Measurements from ENCODE around the gene CA12. TPM values are rescaled to one million over a fixed set of nuclear protein-coding genes. Genes with fewer than 3 reads are reported as not detected.

CA12 gene
- total and polyA plus RNA-seq, 9 of the 15 experiments (the other 6 are each of a cell fraction or from before 2014, with no cell fraction given) = 0.01 to 0.78 (median 0.15) TPM; not detected in 1

DNA sequence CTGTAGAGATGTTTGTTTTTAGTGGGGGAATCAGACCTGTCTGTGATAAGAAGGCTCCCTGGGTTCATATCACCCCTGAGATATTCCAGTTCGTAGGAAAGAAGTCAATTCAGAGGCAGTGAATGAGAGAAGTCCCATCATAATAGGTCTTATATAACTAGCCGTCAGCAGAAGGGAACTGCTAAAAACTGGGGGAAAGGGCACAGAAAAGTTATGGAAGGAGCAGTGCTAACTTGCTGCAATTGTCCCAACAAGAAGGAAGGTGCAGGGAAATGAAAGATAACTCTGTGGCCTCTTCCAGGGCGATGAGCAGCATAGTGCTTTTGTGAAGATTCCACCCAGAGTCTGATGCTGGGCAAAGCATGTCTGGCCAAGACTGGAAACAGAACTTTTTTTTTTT is 9.0 kb upstream of the CA12 start (continued):
- TF ChIP-seq HSF4 (CRISPR knock-in tag; IDR thresholded peaks at IDR 0.05; ENCODE audit: borderline replicate concordance) (no peak), SP2 (IDR thresholded peaks at IDR 0.05; ENCODE audit: extremely low read depth, low read depth, low read length, poor library complexity, severe bottlenecking) (no peak), TAF7 (tag; IDR thresholded peaks at IDR 0.05) (peak; percentile 41; the same call in 1 of the 2 replicates), ZNF197 (CRISPR knock-in tag; IDR thresholded peaks at IDR 0.05; ENCODE audit: low read depth) (peak; percentile 44; the same call in 1 of the 2 replicates), SMARCA5 (IDR thresholded peaks at IDR 0.05) (no peak), PML (IDR thresholded peaks at IDR 0.05; ENCODE audit: low read length) (no peak), KAT2B (IDR thresholded peaks at IDR 0.05; ENCODE audit: low read depth, low read length) (no peak), BCOR (IDR thresholded peaks at IDR 0.05) (no peak), BRF1 (IDR thresholded peaks at IDR 0.05; ENCODE audit: borderline replicate concordance, extremely low read depth, insufficient read length) (no peak), SAFB (IDR thresholded peaks at IDR 0.05; ENCODE audit: borderline replicate concordance, low read depth, low read length) (no peak), ZNF766 (CRISPR knock-in tag; conservative IDR thresholded peaks at IDR 0.05) (peak; percentile 85; the same call in 1 of the 2 replicates), PTRF (tag; IDR thresholded peaks at IDR 0.05) (peak; percentile 75), TCFL5 (CRISPR knock-in tag; conservative IDR thresholded peaks at IDR 0.05) (peak; percentile 69; the same call in 1 of the 2 replicates), ZNF644 (tag; IDR thresholded peaks at IDR 0.05; ENCODE audit: low read depth) (no peak), MYBL2 (IDR thresholded peaks at IDR 0.05; ENCODE audit: low read depth) (no peak), MYBL2 (CRISPR knock-in tag; IDR thresholded peaks at IDR 0.05; ENCODE audit: borderline replicate concordance) (no peak), KLF6 (CRISPR knock-in tag; IDR thresholded peaks at IDR 0.05; ENCODE audit: borderline replicate concordance) (peak; percentile 76; the same call in 1 of the 2 replicates), HIVEP1 (CRISPR knock-in tag; IDR thresholded peaks at IDR 0.05) (no peak), CXXC5 (CRISPR knock-in tag; IDR thresholded peaks at IDR 0.05) (peak; percentile 62), PTBP1 (IDR thresholded peaks at IDR 0.05; ENCODE audit: low read depth, low read length) (no peak), CHD2 (IDR thresholded peaks at IDR 0.05; ENCODE audit: low read depth, low read length) (no peak), CBX1 (IDR thresholded peaks at IDR 0.05; ENCODE audit: low read depth) (no peak), GMEB1 (CRISPR knock-in tag; IDR thresholded peaks at IDR 0.05) (peak; percentile 33; the same call in 1 of the 2 replicates), KLF1 (tag; IDR thresholded peaks at IDR 0.05) (no peak), ELF2 (CRISPR knock-in tag; IDR thresholded peaks at IDR 0.05) (0 out of 2 replicates have a peak, but pooled peaks have one; percentile 25), ZNF79 (CRISPR knock-in tag; IDR thresholded peaks at IDR 0.05; ENCODE audit: low read depth) (0 out of 2 replicates have a peak, but pooled peaks have one; percentile 35), POLR2H (tag; IDR thresholded peaks at IDR 0.05; ENCODE audit: low read depth) (no peak), KHSRP (IDR thresholded peaks at IDR 0.05) (no peak), NR4A1 (CRISPR knock-in tag; IDR thresholded peaks at IDR 0.05) (no peak), NR4A1 (tag; IDR thresholded peaks at IDR 0.05) (0 out of 2 replicates have a peak, but pooled peaks have one; percentile 66), ZNF239 (CRISPR knock-in tag; IDR thresholded peaks at IDR 0.05) (peak; percentile 38; the same call in 1 of the 2 replicates)
